ENCODE measurements around the gene GON4L. TPM values are rescaled to one million over a fixed set of nuclear protein-coding genes. Genes with fewer than 3 reads are reported as not detected.
"Not testable (repeated sequence)": the region's sequence is repeated elsewhere in the genome, so short reads cannot be mapped to it uniquely, and the experiment has no call there.

The GON4L gene
- polyA plus RNA-seq, 1 donor, result 35.8 TPM

GRCh38 chr1:155813672-155814071 is 43.3 kb downstream of the GON4L start:
- DNase-seq, result no peak

- no peak for DNase-seq
Measured at GRCh38 chr1:155812878-155813277, 44.1 kb downstream of the GON4L start.

GRCh38 chr1:155809088-155809487 is 47.9 kb downstream of the GON4L start:
- DNase-seq, result no peak

GRCh38 chr1:155801149-155801548 is 55.9 kb downstream of the GON4L start:
- DNase-seq, result no peak

GRCh38 chr1:155795618-155796017 is 61.4 kb downstream of the GON4L start:
- not testable (repeated sequence) for DNase-seq

- DNase-seq, result no peak
Measured at GRCh38 chr1:155794605-155795245, 62.3 kb downstream of the GON4L start.

GRCh38 chr1:155793213-155793612 is 63.8 kb downstream of the GON4L start:
- no peak for DNase-seq

GRCh38 chr1:155777582-155777981 is 79.4 kb downstream of the GON4L start:
- peak; percentile 50 for DNase-seq

GRCh38 chr1:155776414-155776813 is 80.6 kb downstream of the GON4L start:
- DNase-seq, result peak; percentile 20

GRCh38 chr1:155773221-155773620 is 83.8 kb downstream of the GON4L start:
- no peak for DNase-seq

- no peak for DNase-seq
Measured at GRCh38 chr1:155769257-155769656, 87.8 kb downstream of the GON4L start.

- not testable (repeated sequence) for DNase-seq
Measured at GRCh38 chr1:155767399-155767989, 89.5 kb downstream of the GON4L start.

GRCh38 chr1:155763989-155764388 is 93.0 kb downstream of the GON4L start:
- DNase-seq, result not testable (repeated sequence)

- not testable (repeated sequence) for DNase-seq
Measured at GRCh38 chr1:155763090-155763815, 93.8 kb downstream of the GON4L start.

- no peak for DNase-seq
Measured at GRCh38 chr1:155761736-155762405, 95.1 kb downstream of the GON4L start.

GRCh38 chr1:155760751-155761475 is 96.1 kb downstream of the GON4L start:
- no peak for DNase-seq

GRCh38 chr1:155759966-155760630 is 96.9 kb downstream of the GON4L start:
- no peak for DNase-seq

- DNase-seq, result not testable (repeated sequence)
Measured at GRCh38 chr1:155759017-155759416, 98.0 kb downstream of the GON4L start.

GRCh38 chr1:155748141-155748540 is 108.9 kb downstream of the GON4L start:
- DNase-seq, result not testable (repeated sequence)

- not testable (repeated sequence) for DNase-seq
Measured at GRCh38 chr1:155747586-155747985, 109.4 kb downstream of the GON4L start.

GRCh38 chr1:155745284-155746228 is 111.5 kb downstream of the GON4L start:
- peak; percentile 95 for DNase-seq

Measured in hindlimb muscle (tissue), 1 donor.